ENCODE results near the gene ZNF562.
A peak's percentile ranks its signal among the peaks of the same experiment; 100 is the strongest.
"Not testable (repeated sequence)": the region's sequence is repeated elsewhere in the genome, so short reads cannot be mapped to it uniquely, and the experiment has no call there.

ZNF562 gene

DNA sequence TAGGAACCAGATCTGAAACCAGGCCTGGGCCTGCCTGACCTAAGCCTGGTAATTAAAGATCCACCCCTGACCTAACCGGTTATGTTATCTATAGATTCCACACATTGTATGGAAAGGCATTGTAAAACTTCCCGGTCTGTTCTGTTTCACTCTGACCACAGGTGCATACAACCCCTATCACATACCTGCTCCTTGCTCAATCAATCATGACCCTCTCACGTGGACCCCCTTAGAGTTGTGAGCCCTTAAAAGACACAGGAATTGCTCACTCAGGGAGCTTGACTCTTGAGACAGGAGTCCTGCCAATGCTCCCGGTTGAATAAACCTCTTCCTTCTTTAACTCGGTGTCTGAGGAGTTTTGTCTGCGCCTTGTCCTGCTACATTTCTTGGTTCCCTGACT is 27.3 kb upstream of the ZNF562 start:
- DNase-seq (ENCODE audit: low read depth): no peak
- TF ChIP-seq, protein P1, sequence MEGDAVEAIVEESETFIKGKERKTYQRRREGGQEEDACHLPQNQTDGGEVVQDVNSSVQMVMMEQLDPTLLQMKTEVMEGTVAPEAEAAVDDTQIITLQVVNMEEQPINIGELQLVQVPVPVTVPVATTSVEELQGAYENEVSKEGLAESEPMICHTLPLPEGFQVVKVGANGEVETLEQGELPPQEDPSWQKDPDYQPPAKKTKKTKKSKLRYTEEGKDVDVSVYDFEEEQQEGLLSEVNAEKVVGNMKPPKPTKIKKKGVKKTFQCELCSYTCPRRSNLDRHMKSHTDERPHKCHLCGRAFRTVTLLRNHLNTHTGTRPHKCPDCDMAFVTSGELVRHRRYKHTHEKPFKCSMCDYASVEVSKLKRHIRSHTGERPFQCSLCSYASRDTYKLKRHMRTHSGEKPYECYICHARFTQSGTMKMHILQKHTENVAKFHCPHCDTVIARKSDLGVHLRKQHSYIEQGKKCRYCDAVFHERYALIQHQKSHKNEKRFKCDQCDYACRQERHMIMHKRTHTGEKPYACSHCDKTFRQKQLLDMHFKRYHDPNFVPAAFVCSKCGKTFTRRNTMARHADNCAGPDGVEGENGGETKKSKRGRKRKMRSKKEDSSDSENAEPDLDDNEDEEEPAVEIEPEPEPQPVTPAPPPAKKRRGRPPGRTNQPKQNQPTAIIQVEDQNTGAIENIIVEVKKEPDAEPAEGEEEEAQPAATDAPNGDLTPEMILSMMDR (conservative IDR thresholded peaks at IDR 0.05; ENCODE audit: low read depth, low read length): no peak
- no peak overlapping the region for H3K4me3 ChIP-seq (ENCODE audit: low read length)

DNA sequence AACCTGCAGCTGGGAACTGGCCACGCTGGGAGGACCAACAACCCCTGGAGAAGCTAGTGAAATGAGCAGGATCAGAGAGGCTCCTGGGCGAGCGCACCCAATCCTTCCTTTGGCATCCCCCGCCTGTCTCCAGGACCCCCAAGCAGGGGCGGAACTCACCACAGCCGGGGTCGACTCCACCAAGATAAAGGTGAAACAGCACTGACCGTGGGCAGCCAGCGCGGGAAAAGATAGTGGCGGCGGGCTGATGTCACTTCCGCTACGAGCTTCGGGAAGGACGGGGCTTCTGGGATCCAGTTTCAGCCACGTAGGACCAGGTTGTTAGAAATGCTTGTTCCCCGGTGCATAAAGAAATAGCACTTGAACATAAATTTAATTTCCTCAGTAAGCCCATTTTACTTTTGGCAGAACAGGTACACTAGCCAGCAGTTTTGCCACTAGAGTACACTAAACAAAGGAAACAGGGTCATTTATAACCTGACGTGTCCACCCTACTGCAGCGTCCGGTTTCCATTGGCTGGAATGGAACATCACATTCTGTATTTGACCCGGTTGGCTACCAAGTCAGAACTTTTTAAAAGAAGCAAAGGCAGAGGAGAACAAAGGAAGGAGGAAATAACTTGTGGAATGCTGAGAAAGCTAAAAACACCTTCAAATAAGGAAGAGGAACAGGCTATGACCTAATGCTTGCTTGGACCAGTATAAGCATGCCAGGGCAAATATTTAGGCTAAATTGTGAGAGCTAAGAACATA is 25.5 kb upstream of the ZNF562 start:
- no peak overlapping the region for H3K4me3 ChIP-seq (ENCODE audit: low read length)
- TF ChIP-seq, protein P1 (conservative IDR thresholded peaks at IDR 0.05; ENCODE audit: low read depth, low read length): no peak
- DNase-seq (ENCODE audit: low read depth): no peak

DNA sequence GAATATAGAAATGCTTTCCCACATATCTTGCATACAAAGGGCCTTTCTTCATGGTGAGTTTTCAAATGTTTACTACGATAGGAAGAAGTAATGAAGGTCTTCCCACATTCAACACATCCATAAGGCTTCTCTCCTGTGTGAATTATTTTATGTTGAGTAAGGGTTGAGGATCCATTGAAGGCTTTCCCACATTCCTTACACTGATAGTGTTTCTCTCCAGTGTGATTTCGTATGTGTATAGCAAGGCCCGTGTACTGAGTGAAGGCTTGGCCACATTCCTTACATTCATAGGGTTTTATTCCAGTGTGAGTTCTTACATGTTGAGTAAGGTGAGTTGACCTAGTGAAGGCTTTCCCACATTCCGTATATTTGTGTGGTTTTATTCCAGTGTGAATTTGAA is 15.4 kb upstream of the ZNF562 start:
- H3K4me3 ChIP-seq (ENCODE audit: low read length); DNase-seq (ENCODE audit: low read depth): not testable (repeated sequence)

DNA sequence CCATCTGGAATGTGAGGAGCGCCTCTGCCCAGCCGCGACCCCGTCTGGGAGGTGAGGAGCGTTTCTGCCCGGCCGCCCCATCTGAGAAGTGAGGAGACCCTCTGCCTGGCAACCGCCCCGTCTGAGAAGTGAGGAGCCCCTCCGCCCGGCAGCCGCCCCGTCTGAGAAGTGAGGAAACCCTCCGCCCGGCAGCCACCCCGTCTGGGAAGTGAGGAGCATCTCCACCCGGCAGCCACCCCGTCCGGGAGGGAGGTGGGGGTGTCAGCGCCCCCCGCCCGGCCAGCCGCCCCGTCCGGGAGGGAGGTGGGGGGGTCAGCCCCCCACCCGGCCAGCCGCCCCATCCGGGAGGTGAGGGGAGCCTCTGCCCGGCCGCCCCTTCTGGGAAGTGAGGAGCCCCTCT is 5.1 kb upstream of the ZNF562 start:
- DNase-seq (ENCODE audit: low read depth); H3K4me3 ChIP-seq (ENCODE audit: low read length): not testable (repeated sequence)

DNA sequence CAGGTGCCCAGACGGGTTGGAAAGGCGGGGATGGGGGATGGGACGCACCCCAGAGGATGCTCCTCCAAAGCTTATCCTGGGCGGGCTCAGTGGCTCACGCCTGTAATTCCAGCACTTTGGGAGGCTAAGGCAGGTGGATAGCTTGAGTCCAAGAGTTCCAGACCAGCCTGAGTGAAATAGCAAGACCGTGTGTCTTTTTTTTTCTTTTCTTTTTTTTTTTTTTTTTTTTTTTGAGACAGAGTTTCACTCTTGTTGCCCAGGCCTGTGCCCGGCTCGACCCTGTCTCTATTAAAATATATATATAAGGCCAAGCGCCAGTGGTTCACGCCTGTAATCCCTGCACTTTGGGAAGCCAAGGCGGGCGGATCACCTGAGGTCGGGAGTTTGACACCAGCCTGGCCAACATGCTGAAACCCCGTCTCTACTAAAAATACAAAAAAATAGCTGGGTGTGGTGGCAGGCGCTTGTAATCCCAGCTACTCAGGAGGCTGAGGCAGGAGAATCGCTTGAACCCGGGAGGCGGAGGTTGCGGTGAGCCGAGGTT is 530 bp upstream of the ZNF562 start:
- peak overlapping the region; percentile 91 for H3K4me3 ChIP-seq (ENCODE audit: low read length)
- not testable (repeated sequence) for DNase-seq (ENCODE audit: low read depth)

DNA sequence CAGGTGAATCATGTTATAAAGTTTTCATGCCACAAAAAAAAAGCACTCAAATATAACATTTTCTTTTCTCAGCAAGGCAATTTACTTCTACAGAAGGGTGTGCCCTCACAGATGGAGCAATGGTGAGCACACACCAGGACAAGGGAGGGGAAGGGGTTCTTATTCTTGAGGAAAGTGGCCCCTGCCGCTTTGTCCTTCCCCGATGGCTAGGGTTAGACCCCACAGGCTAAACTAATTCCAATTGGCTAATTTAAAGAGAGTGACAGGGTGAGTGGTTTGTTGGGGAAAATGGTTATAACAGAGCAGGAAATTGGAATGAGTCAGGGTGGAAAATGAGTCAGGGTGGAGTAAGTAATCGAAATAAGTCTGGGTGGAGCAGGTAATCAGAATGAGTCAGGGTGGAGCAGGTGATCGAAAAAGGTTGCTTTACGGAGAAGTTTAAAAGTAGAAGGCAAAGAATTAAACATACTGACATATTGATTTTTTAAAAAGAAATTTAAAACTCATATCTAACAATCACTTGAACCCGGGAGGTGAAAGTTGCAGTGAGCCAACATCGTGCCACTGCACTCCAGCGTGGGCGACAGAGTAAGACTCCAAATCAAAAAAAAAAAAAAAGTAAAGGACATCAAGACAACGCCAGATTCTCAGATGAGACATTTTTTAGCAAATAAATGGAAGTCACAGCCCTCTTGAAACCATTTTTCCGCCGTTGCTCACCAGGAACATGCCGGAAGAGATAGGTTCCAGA is 813 bp downstream of the ZNF562 start:
- H3K4me3 ChIP-seq (ENCODE audit: low read length): peak overlapping the region; percentile 91
- DNase-seq (ENCODE audit: low read depth): no peak
- TF ChIP-seq, protein P1 (conservative IDR thresholded peaks at IDR 0.05; ENCODE audit: low read depth, low read length): no peak

DNA sequence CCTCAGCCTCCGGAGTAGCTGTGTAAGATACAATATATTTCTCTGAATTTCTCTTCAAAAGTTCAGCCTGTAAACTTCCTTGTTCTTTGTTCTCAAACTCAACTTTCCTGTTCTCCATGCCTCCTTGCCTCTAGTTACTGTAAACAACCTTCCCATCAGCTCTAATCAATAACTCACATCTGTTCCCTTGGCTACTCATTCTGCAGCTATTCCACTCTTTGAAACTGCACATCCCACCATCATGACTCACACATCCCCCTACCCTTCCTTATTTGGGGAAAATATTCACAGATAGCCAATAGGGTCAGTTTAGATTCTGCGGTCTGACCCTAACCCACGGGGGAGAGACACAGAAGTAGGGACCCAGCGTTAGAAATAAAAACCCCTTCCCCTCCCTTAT is 2.0 kb downstream of the ZNF562 start:
- DNase-seq (ENCODE audit: low read depth): no peak
- H3K4me3 ChIP-seq (ENCODE audit: low read length): no peak overlapping the region
- TF ChIP-seq, protein P1 (conservative IDR thresholded peaks at IDR 0.05; ENCODE audit: low read depth, low read length): no peak

DNA sequence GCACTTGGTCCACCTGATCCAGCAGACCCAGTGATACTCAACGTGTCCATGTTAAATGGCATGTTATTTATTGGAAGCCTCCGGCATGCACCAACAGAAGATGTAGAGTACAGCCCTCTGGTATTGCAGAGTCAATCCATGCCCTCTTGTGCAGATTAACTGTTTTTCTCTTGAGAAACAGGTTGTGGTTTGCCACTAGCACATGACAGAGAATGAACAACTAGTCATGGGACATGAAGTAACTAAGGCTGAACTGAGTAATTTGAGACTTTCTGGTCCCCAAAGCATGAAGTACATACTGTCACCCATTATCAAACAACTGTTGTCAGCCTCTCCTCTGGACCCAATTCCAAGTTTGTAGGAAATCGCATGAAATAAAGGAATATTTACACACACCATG is 3.2 kb downstream of the ZNF562 start:
- TF ChIP-seq, protein P1 (conservative IDR thresholded peaks at IDR 0.05; ENCODE audit: low read depth, low read length): no peak
- no peak overlapping the region for H3K4me3 ChIP-seq (ENCODE audit: low read length)
- no peak for DNase-seq (ENCODE audit: low read depth)
